ENCODE measurements around the gene LRRC14B.

DNA sequence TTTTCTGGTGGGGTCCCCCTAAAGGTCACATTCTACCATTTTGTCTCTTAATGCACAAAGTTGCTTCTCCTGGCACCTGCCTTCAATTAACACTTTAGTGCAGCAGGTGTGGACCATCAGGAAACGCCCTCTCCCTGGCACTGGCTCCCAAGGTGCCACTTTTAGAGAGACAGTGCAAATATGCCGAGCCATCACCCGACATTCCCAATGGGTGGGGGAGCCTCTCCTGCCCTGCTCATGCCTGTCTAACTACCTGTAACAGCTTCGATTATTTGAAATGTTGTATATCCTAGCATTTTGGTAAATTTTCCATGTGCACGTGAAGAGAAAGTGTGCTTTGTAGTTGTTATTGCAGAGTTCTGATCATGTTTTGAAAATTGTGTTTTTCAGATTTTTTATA is 13.2 kb upstream of the LRRC14B start:
- TF ChIP-seq POLR2A (IDR thresholded peaks at IDR 0.05) (no peak), CTCF (IDR thresholded peaks at IDR 0.05) (no peak)

All from testis (tissue), 2 donors.